ENCODE data around the gene DUXB.

GRCh38 chr16:75660726-75661302 is 40.4 kb downstream of the DUXB start:
- TF ChIP-seq, protein P1, sequence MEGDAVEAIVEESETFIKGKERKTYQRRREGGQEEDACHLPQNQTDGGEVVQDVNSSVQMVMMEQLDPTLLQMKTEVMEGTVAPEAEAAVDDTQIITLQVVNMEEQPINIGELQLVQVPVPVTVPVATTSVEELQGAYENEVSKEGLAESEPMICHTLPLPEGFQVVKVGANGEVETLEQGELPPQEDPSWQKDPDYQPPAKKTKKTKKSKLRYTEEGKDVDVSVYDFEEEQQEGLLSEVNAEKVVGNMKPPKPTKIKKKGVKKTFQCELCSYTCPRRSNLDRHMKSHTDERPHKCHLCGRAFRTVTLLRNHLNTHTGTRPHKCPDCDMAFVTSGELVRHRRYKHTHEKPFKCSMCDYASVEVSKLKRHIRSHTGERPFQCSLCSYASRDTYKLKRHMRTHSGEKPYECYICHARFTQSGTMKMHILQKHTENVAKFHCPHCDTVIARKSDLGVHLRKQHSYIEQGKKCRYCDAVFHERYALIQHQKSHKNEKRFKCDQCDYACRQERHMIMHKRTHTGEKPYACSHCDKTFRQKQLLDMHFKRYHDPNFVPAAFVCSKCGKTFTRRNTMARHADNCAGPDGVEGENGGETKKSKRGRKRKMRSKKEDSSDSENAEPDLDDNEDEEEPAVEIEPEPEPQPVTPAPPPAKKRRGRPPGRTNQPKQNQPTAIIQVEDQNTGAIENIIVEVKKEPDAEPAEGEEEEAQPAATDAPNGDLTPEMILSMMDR (IDR thresholded peaks at IDR 0.05; ENCODE audit: extremely low read depth in 1 of 2, insufficient read depth in 1 of 2, low read depth in 1 of 2, low read length in 2 of 2) = no peak
- TF ChIP-seq GATA2 (IDR thresholded peaks at IDR 0.05; ENCODE audit: insufficient read depth, insufficient read length, low read depth, low read length) (no peak), POLR2AphosphoS5 (IDR thresholded peaks at IDR 0.05; ENCODE audit: insufficient read depth, low read depth, low read length) (no peak), EZH2 (IDR thresholded peaks at IDR 0.05; ENCODE audit: borderline replicate concordance, low read depth, low read length, severe bottlenecking) (no peak), POLR2A (IDR thresholded peaks at IDR 0.05; ENCODE audit: low read depth, low read length) (no peak), JUN (IDR thresholded peaks at IDR 0.05; ENCODE audit: borderline replicate concordance, insufficient read depth, insufficient read length, low read depth) (no peak), MYC (IDR thresholded peaks at IDR 0.05; ENCODE audit: low read depth, low read length) (no peak), FOS (IDR thresholded peaks at IDR 0.05; ENCODE audit: borderline replicate concordance, insufficient read depth, low read length) (no peak)
- TF ChIP-seq, protein P2, sequence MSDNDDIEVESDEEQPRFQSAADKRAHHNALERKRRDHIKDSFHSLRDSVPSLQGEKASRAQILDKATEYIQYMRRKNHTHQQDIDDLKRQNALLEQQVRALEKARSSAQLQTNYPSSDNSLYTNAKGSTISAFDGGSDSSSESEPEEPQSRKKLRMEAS (IDR thresholded peaks at IDR 0.05; ENCODE audit: insufficient read depth, insufficient read length) = no peak
